ENCODE results near the gene RGS17.

Gene RGS17

DNA sequence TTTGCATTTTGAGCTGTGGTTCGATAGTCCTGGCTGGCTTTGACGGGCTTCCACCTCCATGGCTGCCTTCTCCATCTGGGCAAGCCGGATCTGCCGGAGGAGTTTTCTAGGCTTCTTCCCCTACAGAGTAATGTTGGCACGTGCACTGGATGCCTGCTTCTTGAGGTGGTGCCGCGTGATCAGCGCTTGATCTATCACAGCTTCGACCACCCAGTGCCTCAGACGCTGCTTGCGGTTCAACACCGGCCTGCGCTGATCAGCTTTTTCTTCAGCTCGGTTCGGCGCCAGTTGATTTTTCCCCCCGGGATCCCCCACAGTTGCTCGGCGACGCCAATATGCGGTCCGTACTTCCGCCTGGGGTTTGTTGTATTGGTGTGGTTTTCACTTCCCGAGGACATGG, 171.7 kb downstream of the RGS17 start:
- Mint-ChIP-seq H3K27ac (no peak overlapping the region), H3K4me1 (ENCODE audit: low read depth) (no peaks in the 10 kb centered on the region), H3K9me3 (ENCODE audit: low read depth) (peaks cover 4% of the 10 kb centered on the region), H3K4me3 (no peak overlapping the region), H3K27me3 (peaks cover 5% of the 10 kb centered on the region), H3K36me3 (no peaks in the 10 kb centered on the region)

DNA sequence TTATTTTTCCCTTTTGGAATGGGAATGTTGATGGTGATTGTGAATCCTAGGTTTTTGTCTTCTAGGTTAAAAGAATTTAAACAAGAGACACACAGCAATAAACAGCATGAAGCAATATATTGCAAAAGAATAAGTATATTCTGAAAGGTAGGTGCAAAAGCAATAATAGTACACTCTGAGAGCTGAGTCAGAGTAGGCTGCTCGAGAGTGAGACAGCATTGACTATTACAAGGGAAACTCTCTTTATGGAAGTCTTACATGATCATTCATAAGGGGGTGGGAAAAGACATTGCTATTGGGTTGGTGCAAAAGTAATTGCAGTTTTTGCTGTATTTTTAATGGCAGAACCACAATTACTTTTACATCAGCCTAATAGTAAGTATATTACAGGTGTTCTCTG, 173.3 kb downstream of the RGS17 start:
- H3K27ac Mint-ChIP-seq, result no peak overlapping the region
- H3K9me3 Mint-ChIP-seq (ENCODE audit: low read depth), result no peaks in the 10 kb centered on the region
- H3K27me3 Mint-ChIP-seq, result peaks cover 8% of the 10 kb centered on the region
- H3K36me3 Mint-ChIP-seq, result no peaks in the 10 kb centered on the region
- no peak overlapping the region for H3K4me3 Mint-ChIP-seq
- no peaks in the 10 kb centered on the region for H3K4me1 Mint-ChIP-seq (ENCODE audit: low read depth)
